GM13977 (cell line): Measurements from ENCODE around the gene IL26.
"Not testable (repeated sequence)": the region's sequence is repeated elsewhere in the genome, so short reads cannot be mapped to it uniquely, and the experiment has no call there.

Experiments used
- DNase-seq: peaks from one replicate; pipeline ENCODE4 v3.0.0; 2012; ENCODE audit warnings: low spot score
- CTCF ChIP-seq: IDR thresholded peaks from 2 replicates; pipeline ENCODE4 v1.5.1; 2012; ENCODE audit warnings: mild to moderate bottlenecking, control low read depth; ENCODE audit not compliant: insufficient read depth; ENCODE audit errors: extremely low read depth, missing control alignments
- in situ Hi-C: fragments of 300-500 bp; cut with MboI; formaldehyde crosslinking; loops from one replicate; pipeline ENCODE4 v1.12.0; 2022; ENCODE audit warnings: low sequenced_read_pairs, low pct_unique_long_range_greater_than_20kb, mixed read lengths, inconsistent platforms; ENCODE audit not compliant: unreplicated experiment

Gene IL26

GRCh38 chr12:68221497-68221896 lies 4.1 kb downstream of the IL26 start:
- no peak for TF ChIP-seq CTCF
- DNase-seq, result no peak
- in situ Hi-C loops, result no loop called here

- in situ Hi-C loops, result no loop called here
- DNase-seq, result no peak
- no peak for TF ChIP-seq CTCF
Measured at GRCh38 chr12:68210875-68211274, 14.7 kb downstream of the IL26 start.

GRCh38 chr12:68209048-68209728 lies 16.4 kb downstream of the IL26 start:
- in situ Hi-C loops, DNase-seq: not testable (repeated sequence)

- TF ChIP-seq CTCF, result no peak
- no peak for DNase-seq
- in situ Hi-C loops, result no loop called here
Measured at GRCh38 chr12:68207276-68207675, 18.3 kb downstream of the IL26 start.

GRCh38 chr12:68206446-68206845 lies 19.2 kb downstream of the IL26 start:
- DNase-seq, result no peak
- no peak for TF ChIP-seq CTCF
- in situ Hi-C loops, result no loop called here

- no peak for DNase-seq
- in situ Hi-C loops, result no loop called here
- TF ChIP-seq CTCF, result no peak
Measured at GRCh38 chr12:68203460-68203875, 22.1 kb downstream of the IL26 start.

- no peak for TF ChIP-seq CTCF
- DNase-seq, result no peak
- in situ Hi-C loops, result no loop called here
Measured at GRCh38 chr12:68200854-68201253, 24.8 kb downstream of the IL26 start.
